ENCODE data around the gene OR2AG2. TPM values are rescaled to one million over a fixed set of nuclear protein-coding genes. Genes with fewer than 3 reads are reported as not detected.

OR2AG2 gene
- total and polyA plus RNA-seq, 9 of the 15 experiments (the other 6 are each of a cell fraction or from before 2014, with no cell fraction given): 0.15 to 0.91 (median 0.55) TPM

GRCh38 chr11:6746626-6747025 is 25.1 kb downstream of the OR2AG2 start:
- no peak for FAIRE-seq
- no peak for DNase-seq (ENCODE audit: extremely low read depth in 1 of 4, low spot score in 3 of 4)
- no peak for ATAC-seq
- Histone ChIP-seq H3K9ac (ENCODE audit: insufficient read depth in 1 of 2, low read depth in 2 of 2, low read length in 2 of 2) (0 out of 4 replicates have a peak overlapping the region, but pooled peaks of 1 of the 2 experiments have one; percentile 48), H3K79me2 (ENCODE audit: control insufficient read depth, insufficient read depth, low read length) (no peaks in the 10 kb centered on the region), H3K27me3 (ENCODE audit: control insufficient read depth in 2 of 2, insufficient read depth in 2 of 2, low read length in 2 of 2) (no peaks in the 10 kb centered on the region), H3K27ac (ENCODE audit: extremely low read depth, low read depth, low read length) (peak overlapping the region; percentile 72), H3K4me2 (ENCODE audit: insufficient read depth, low read length) (peak overlapping the region; percentile 53; the same call in 1 of the 2 replicates), H4K20me1 (replicated peaks; ENCODE audit: control insufficient read depth, insufficient read depth, low read length) (no peaks in the 10 kb centered on the region), H2AFZ (ENCODE audit: low read depth, low read length) (peak overlapping the region; percentile 82), H3K9me1 (ENCODE audit: control insufficient read depth, insufficient read depth, low read length) (no peaks in the 10 kb centered on the region), H3K36me3 (ENCODE audit: control insufficient read depth, insufficient read depth, low read length) (no peaks in the 10 kb centered on the region), H3K9me3 (replicated peaks; ENCODE audit: control insufficient read depth, insufficient read depth, low read depth, low read length) (0 out of 2 replicates have a peak, but pooled peaks cover 3% of the 10 kb centered on the region), H3K4me3 (no peak overlapping the region), H3K4me1 (replicated peaks in 1 of 2; ENCODE audit: control insufficient read depth in 2 of 2, insufficient read depth in 2 of 2, low read length in 2 of 2) (peaks cover 0 to 50% of the 10 kb centered on the region in 2 experiments)
- ChIA-PET POLR2A (interaction anchor here (0.7 to 2.1 kb wide), 5 partner anchors 8 to 20 kb away, joined by 3 to 10 read pairs (median 3); no protein-coding TSS in a partner anchor), CTCF (ENCODE audit: low intra/inter-chr PET ratio) (no interaction called here)
- 0% methylated on average over 1 of the region's 1 CpG for WGBS (ENCODE audit: insufficient coverage, low coverage, missing lambda C conversion rate)
- BruUV-seq (replicated peaks): no TSS peak
- no peak for TF ChIP-seq HMGXB4 (CRISPR knock-in tag; IDR thresholded peaks at IDR 0.05)
- TF ChIP-seq EGR1 (conservative IDR thresholded peaks at IDR 0.05): no peak
- no peak for TF ChIP-seq ATF3 (IDR thresholded peaks at IDR 0.05)
- TF ChIP-seq ATF3 (CRISPR knock-in tag; conservative IDR thresholded peaks at IDR 0.05): no peak
- in situ Hi-C loops (cut with MboI): no loop called here
- intact Hi-C loops (cut with micrococcal nuclease): no loop called here

All from K562 (cell line).